Mononuclear cell (primary cell): Measurements from ENCODE around the gene TNFRSF9. TPM values are rescaled to one million over a fixed set of nuclear protein-coding genes. Genes with fewer than 3 reads are reported as not detected.

ENCODE experiments used
- H3K27me3 ChIP-seq: 2 replicates; pipeline ENCODE4 v1.6.0; 2011; ENCODE audit warnings: low read length, control low read depth; ENCODE audit not compliant: insufficient read depth
- H3K4me1 ChIP-seq: 2 replicates; pipeline ENCODE4 v1.5.1; 2011; ENCODE audit warnings: mild to moderate bottlenecking, low read length, control low read depth; ENCODE audit not compliant: insufficient read depth
- H3K4me3 ChIP-seq: 2 replicates; pipeline ENCODE4 v1.5.1; 2011; ENCODE audit warnings: mild to moderate bottlenecking, low read length, moderate library complexity
- H3K9me3 ChIP-seq: 2 replicates; pipeline ENCODE4 v1.5.1; 2011; ENCODE audit warnings: low read depth, mild to moderate bottlenecking, control low read depth, low read length
- total RNA-seq: library from RNA; depleted of rRNA; stranded (reverse); fragments of >200 nt; gene quantifications from one replicate; pipeline ENCODE4 v1.2.3, GENCODE V29; 2012

Gene TNFRSF9
- total RNA-seq: 2.4 TPM

GRCh38 chr1:7940745-7941436, at the start of gene TNFRSF9:
TSS of gene TNFRSF9 (minus strand) at chr1:7940839. CDS start at chr1:7939994, 845 bp downstream.
- Histone ChIP-seq H3K27me3 (no peaks in the 10 kb centered on the region), H3K4me3 (no peak within 1 kb of the TSS)

GRCh38 chr1:7989762-7990428, 49.3 kb upstream of the TNFRSF9 start:
- no peaks in the 10 kb centered on the region for H3K27me3 ChIP-seq
- H3K4me3 ChIP-seq: no peak overlapping the region
- no peaks in the 10 kb centered on the region for H3K9me3 ChIP-seq
- peaks cover 8% of the 10 kb centered on the region for H3K4me1 ChIP-seq

More at GRCh38 chr1:7940745-7941436, at the start of gene TNFRSF9:
- Histone ChIP-seq H3K4me1 (peaks cover 51% of the 10 kb centered on the region), H3K9me3 (no peaks in the 10 kb centered on the region)

GRCh38 chr1:7988576-7988975, 47.9 kb upstream of the TNFRSF9 start:
- Histone ChIP-seq H3K27me3 (no peaks in the 10 kb centered on the region), H3K4me1 (peaks cover 2% of the 10 kb centered on the region), H3K9me3 (no peaks in the 10 kb centered on the region), H3K4me3 (no peak overlapping the region)

- H3K4me1 ChIP-seq: peaks cover under 1% of the 10 kb centered on the region
- no peaks in the 10 kb centered on the region for H3K27me3 ChIP-seq
- H3K4me3 ChIP-seq: no peak overlapping the region
Measured at GRCh38 chr1:7987528-7987927, 46.9 kb upstream of the TNFRSF9 start.

GRCh38 chr1:7985851-7986612, 45.4 kb upstream of the TNFRSF9 start:
- Histone ChIP-seq H3K9me3 (no peaks in the 10 kb centered on the region), H3K27me3 (no peaks in the 10 kb centered on the region), H3K4me1 (peaks cover 7% of the 10 kb centered on the region), H3K4me3 (no peak overlapping the region)

More at GRCh38 chr1:7987528-7987927, 46.9 kb upstream of the TNFRSF9 start:
- H3K9me3 ChIP-seq: no peaks in the 10 kb centered on the region

GRCh38 chr1:7984811-7985210, 44.2 kb upstream of the TNFRSF9 start:
- no peaks in the 10 kb centered on the region for H3K9me3 ChIP-seq
- H3K4me1 ChIP-seq: peaks cover 7% of the 10 kb centered on the region
- no peaks in the 10 kb centered on the region for H3K27me3 ChIP-seq
- H3K4me3 ChIP-seq: no peak overlapping the region

GRCh38 chr1:7983086-7983778, 42.6 kb upstream of the TNFRSF9 start:
- Histone ChIP-seq H3K9me3 (no peaks in the 10 kb centered on the region), H3K4me1 (peaks cover 7% of the 10 kb centered on the region), H3K27me3 (no peaks in the 10 kb centered on the region), H3K4me3 (no peak overlapping the region)

- H3K4me3 ChIP-seq: no peak overlapping the region
- H3K27me3 ChIP-seq: no peaks in the 10 kb centered on the region
- H3K4me1 ChIP-seq: peaks cover 7% of the 10 kb centered on the region
- H3K9me3 ChIP-seq: no peaks in the 10 kb centered on the region
Measured at GRCh38 chr1:7980984-7981383, 40.3 kb upstream of the TNFRSF9 start.

- Histone ChIP-seq H3K4me1 (no peaks in the 10 kb centered on the region), H3K9me3 (no peaks in the 10 kb centered on the region), H3K27me3 (no peaks in the 10 kb centered on the region), H3K4me3 (no peak overlapping the region)
Measured at GRCh38 chr1:7975212-7975865, 34.7 kb upstream of the TNFRSF9 start.

GRCh38 chr1:7973086-7973485, 32.4 kb upstream of the TNFRSF9 start:
- Histone ChIP-seq H3K9me3 (no peaks in the 10 kb centered on the region), H3K4me1 (no peaks in the 10 kb centered on the region), H3K27me3 (no peaks in the 10 kb centered on the region), H3K4me3 (no peak overlapping the region)

GRCh38 chr1:7972285-7972684, 31.6 kb upstream of the TNFRSF9 start:
- no peaks in the 10 kb centered on the region for H3K4me1 ChIP-seq
- no peak overlapping the region for H3K4me3 ChIP-seq
- no peaks in the 10 kb centered on the region for H3K9me3 ChIP-seq
- H3K27me3 ChIP-seq: no peaks in the 10 kb centered on the region

GRCh38 chr1:7971024-7971423, 30.4 kb upstream of the TNFRSF9 start:
- Histone ChIP-seq H3K9me3 (no peaks in the 10 kb centered on the region), H3K4me3 (no peak overlapping the region), H3K27me3 (no peaks in the 10 kb centered on the region), H3K4me1 (no peaks in the 10 kb centered on the region)

- no peaks in the 10 kb centered on the region for H3K9me3 ChIP-seq
- no peak overlapping the region for H3K4me3 ChIP-seq
- no peaks in the 10 kb centered on the region for H3K27me3 ChIP-seq
- H3K4me1 ChIP-seq: no peaks in the 10 kb centered on the region
Measured at GRCh38 chr1:7970246-7970645, 29.6 kb upstream of the TNFRSF9 start.

- Histone ChIP-seq H3K4me3 (no peak overlapping the region), H3K9me3 (no peaks in the 10 kb centered on the region), H3K4me1 (peaks cover 17% of the 10 kb centered on the region), H3K27me3 (no peaks in the 10 kb centered on the region)
Measured at GRCh38 chr1:7967651-7968050, 27.0 kb upstream of the TNFRSF9 start.
